NCI-H1436 treated with DMSO at 0.1 percent for 48 hours (cell line): ENCODE data around the gene INSYN2B.
"Not testable (repeated sequence)": the region's sequence is repeated elsewhere in the genome, so short reads cannot be mapped to it uniquely, and the experiment has no call there.

ENCODE experiments used
- DNase-seq: peaks from one replicate; lab custom pipeline; 2025; lab: John Stamatoyannopoulos, UW

Gene INSYN2B

DNA sequence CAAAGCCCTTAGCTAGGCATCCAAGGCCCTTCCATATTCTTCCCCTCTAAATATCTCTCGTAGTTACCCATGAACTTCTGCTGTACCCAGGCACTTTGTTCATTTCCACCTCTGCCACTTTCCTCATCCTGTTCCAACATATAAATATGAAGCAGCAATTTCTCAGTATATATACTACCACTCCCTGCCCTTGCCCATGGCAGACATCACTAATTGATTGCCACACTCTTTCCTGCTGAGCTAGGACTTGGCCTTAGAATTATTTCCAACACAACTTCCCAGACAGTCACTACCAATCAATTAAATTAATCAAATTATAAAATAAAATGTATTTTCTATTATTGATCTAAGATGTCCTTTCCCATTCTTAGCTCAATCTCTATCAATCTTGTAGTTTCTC lies 8.5 kb downstream of the INSYN2B start:
- no peak for DNase-seq

DNA sequence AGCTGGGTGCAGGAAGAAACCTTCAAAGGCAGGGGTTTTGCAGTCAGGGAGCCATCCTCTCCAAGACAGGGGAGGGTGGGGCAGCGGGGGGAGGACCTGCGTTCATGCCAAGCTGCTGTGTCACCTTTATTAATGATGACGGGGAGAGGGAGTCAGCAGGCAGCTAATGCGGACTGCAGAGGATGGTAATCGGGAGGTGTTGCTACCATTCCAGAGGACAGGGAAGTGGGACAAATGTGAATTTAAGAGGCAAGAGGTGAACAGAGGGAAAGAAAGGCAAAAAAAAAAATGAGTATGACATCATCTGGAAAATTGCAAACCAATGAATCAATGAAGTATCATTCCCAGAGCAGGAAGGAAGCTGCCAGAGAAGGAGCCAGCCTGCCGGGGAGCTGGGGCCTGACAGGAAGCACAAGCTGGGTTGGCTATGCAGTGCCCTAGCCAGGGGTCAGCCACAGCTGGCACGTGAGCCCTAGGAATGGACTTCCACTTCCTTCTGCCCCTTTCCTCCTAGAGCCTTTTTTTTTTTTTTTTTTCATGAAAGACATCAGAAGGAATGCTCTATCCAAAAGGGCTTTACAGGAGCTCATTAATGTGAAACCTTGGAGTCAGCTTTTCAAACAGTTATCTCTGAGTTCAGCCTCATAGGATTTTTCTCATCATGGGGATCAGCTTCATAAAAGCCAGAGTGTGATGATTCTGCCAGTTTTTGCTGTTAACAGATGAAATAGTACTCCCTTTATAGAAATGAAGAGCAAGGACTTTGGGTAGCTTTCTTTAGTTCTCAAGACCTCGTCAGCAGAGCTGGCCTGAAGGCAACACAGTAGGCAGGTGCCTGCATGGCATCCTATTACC lies 9.2 kb downstream of the INSYN2B start:
- DNase-seq: no peak

DNA sequence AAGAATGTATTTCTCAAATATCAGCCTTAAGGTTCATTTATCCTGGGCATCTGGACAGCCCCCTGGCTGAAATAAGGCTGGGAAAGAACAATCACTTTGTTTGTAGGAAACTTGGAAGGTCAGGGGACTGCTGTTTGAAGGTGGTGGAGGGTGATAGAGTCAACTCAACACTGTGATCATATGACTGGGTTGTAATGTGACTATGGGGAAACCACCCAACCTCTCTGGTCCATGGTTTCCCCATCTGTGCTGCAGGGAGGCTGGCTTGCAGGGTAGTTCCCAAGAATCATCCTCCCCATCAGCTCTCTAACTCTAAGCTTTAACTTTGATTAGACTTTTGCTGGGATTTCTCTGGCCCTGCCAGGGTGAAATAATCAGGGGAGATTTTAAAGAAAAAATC lies 10.0 kb downstream of the INSYN2B start:
- DNase-seq: no peak

DNA sequence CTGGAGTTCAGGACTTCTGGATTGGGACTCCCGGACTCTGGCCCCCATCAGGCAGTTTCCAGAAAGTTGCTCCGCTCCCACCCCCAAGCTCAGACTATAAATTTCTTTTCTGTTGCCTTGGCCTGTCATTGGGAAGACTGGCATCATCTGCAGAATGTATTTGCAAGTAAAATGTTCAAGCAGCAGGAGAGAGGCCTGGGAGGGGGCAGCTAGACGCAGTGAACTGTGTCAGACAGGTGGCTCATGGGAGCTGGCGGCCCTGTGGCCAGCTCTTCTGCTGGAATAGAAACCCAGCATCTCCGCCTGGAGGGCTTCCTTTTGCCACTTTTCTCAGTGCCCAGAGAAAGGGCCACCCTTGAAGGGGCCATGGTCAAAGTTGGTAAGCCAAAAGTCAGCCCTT lies 16.0 kb downstream of the INSYN2B start:
- no peak for DNase-seq

DNA sequence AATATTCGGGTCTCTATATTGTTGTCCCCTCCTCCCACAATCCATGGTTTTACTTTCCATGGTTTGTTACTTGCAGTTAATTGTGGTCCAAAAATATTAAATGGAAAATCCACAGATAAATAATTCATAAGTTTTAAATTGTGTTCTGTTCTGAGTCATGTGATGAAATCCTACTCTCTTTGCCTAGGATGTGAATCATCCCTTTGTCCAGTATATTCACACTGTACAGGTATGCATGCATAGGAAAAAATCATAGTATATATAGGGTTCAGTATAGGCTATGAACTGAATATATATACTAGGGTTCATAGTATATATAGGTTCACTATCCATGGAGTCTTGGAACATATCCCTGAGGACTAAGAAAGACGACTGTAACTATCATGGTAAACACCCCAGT lies 19.6 kb downstream of the INSYN2B start:
- no peak for DNase-seq

DNA sequence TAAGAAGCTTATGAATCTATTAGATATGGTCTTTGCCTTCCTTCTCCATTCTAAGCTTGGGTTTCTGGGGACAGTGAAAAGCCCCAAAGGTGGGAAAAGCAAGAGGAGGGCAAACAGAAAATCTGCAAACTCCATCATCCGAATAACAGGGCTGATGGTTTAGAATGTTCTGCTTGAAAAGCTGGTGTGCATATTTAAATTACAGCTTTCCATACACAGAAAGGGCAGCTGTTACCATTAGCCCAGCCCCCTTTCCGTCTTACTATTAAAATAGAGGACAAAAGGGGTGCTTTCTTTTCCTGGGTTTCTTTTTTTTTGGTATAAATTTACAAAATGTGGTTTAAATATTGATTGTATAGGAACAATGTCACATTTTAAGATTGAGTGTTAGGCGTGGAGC lies 22.0 kb downstream of the INSYN2B start:
- DNase-seq: no peak

DNA sequence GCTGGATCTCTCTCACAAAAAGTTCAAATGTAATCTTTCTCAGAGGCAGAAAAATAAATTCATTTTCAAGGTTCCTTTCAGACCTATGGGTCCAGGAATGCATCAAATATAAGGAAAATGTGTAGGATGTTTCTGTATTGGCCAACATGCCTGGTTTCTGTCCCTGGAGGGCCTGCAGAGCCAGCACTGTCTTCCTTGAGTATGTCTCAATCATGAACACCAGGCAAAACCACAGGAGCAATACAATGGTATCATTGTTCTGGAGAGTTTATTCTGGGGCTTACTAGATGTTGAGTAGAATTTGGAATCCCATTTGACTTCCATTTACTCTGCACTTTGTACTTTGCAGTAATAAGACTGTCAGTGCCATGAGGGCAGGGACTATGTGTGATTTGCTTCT lies 23.5 kb downstream of the INSYN2B start:
- no peak for DNase-seq

DNA sequence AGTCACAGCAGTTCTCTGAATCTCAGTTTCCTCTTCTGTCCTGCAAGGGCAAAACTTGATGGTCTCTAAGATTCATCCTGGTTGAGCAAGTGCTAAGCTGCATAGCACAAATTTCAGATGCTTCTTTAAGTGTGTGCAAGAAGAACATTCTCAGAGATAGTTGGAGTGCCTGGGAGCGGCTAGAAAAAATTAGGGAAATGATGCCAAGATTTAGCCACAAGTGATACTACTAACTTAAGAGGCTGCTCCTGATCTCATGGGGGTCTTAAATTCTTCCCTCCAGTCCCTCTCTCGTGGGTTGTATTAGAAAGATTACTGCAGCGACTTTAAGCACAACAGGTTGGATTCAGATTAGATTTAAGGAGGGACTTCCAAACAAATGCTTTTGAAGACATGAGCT lies 24.2 kb downstream of the INSYN2B start:
- no peak for DNase-seq

DNA sequence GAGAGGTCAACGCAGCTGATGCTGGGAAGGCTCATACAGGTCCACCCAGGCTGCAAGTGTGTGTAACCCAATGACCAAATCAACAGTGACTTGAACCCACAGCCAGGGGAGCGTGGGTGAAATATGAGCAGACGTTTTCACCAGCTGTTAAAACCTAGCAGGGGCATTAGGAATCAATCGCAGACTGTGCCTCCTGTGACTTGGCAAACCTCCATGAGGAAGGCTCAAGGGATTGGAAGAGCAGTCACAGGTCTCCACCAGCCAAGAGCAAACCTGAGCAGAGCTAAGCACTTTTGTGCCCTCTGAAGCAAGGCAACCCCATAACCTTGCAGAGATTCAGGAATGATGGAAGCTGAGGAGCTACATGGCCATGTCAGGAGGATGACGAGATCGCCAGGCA lies 25.5 kb downstream of the INSYN2B start:
- no peak for DNase-seq

DNA sequence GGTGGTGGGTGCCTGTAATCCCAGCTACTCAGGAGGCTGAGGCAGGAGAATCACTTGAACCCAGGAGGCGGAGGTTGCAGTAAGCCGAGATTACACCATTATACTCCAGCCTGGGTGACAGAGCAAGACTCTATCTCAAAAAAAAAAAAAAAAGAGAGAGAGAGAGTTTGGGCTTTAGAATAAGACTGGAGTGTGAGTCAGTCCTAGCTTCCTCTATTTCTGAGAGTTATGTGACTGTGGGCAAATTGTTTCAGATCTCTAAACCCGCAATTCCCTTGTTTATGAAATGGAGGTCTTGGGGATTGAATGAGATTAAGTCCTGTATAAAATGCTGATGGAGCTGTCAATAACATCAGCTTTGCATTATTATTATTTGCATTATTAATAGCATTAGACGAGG lies 27.1 kb downstream of the INSYN2B start:
- not testable (repeated sequence) for DNase-seq

DNA sequence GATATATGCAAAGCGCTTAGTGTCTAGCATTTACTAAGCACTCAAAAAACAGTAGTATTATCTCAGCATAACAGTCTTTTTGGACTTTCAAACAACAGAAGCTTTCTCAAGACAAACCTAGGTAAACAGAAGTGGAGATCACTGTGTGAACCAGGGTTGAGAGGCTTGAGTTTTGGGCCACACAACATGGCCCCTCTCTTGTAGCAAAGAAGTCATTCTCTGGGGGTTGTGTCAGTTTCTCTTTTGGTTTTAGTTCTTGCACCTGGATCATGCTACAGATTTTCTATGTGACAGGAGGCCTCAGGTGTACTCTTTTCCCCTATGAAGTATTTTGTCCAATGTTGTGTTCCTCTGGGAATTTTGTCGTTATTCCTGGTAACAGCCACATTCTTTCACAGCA lies 30.0 kb downstream of the INSYN2B start:
- DNase-seq: no peak

DNA sequence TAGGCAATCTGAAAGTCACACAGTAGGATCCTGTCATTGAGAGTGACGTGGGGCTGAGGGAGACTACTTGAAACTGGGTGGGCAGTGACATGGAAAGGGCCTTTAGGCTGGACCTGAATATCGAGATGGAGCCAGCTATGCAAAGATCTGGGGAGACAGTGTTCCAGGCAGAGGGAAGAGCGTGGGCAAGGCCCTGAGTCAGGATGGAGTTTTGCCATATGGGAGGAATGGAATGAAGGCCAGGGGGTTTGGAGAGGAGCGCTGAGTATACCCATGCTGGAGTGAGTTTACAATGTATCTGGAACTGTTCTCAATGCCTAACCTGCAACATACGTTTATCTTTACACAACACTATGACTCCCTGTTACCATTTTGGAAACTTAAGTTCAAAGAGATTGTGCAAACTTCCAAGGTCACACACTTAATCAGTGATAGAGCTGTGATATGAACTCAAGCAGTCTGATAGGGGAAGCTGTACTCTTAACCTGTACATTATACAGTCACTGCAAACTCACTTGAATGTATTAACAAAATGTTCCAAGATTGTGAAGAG lies 33.5 kb downstream of the INSYN2B start:
- DNase-seq: no peak

DNA sequence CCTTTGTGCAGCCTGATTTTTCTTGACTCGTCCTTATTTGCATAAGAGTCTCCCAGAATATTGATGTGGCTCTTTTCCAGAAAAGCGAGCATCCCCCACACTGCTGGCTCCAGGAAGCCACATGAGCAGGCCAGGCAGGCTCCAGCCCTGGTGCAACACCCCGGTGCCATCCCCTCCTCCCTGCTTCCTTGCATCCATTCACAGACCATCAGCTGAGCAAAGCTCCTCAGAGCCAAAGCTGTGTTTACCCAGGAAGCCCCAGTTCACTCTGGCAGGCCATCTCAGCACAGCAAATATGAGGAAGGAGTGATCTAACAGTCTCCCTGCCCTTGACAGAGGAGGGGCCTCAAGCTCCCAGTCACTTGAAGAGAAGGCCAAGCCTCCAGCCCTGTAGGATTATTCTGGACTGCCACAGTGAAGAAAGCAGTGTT lies 34.4 kb downstream of the INSYN2B start:
- DNase-seq: no peak

DNA sequence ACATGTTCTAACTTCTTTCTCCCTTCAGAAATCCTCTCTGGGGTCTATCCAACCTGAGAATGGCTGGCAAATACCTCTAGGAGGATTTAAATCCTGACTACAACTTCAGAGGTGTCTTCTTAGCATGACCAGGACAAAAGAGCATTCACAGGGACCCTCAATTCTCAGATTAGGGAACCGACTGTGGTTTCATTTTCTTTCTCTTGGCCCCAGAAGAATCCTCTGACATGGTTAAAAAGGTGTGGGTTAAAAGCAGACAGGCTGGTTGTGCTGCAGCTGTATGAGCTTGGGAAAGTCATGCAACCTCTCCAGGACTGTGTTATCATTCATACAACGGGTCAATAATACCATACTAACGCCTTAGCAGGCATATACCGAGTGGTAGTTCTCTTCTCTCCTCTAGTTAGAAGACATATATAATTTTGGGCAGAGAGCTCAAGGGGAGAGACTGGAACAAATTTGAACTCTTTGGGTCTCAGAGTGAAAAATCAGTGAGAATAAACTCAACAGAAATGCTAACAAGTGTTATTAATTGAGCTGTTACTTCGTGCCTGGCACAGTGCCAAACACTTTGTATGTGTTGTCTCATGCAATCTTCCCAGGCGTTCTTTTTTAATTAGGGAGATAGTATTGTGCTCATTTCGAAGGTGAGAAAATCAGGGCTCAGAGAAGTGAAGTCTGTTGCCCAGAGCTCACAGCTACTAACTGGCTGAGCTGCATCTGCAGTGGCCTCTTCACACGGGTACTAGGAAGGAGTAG lies 35.2 kb downstream of the INSYN2B start:
- DNase-seq: no peak

DNA sequence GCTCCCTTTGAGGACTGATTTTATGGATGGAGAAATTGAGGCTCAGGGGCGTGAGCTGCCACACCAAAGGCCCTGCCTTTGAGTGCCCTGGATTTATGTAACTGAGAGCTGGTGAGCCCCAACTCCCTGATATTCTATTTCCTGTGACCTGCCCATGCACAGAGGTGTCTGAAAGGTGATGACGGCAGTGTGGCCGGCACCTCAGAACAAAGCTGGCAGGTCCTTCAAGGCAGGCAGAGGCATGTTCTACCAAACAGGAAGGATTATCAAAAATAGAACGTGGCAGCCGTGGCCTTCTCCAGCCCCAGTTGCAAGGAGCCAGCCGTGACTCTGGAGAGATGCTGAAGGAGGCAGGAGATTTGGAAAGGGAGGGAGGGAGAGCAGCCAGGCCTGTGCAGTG lies 36.2 kb downstream of the INSYN2B start:
- no peak for DNase-seq

DNA sequence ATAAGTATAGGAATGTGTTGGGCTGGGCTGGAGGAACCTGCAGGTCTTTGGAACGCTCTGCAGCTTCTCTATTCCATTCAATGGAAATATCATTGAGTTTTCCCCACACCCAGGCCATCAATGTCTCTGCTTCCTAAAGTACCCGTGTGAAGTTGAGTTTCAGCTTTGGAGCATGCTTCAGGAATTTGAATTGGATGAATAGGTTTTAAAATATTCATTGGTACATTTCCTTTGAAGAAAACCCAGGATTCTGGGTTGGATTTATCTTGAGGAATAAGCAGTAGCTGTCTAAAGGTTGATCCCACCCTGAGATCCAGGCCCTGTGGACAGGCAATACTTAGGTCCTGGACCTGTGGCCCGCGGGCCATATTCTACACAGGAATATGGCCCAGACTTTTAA lies 37.3 kb downstream of the INSYN2B start:
- no peak for DNase-seq

DNA sequence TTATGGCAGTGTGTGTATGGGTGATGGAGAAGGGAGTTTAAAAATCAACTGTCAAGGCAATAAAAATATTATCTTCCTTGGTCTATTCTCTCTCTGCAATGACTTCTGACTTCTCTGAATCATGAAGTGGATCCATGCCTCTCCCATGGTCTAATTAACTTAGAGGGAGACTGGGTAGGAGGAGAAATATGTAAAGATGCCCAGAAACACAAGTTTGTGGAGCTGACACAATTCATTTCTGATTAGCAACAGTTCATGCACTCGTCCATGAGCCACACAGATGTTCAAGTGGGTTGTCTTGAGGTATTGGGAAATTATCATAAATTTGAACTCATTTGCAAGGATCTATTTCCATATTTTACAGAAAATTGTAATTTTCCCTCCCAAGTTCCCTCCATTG lies 38.1 kb downstream of the INSYN2B start:
- no peak for DNase-seq

DNA sequence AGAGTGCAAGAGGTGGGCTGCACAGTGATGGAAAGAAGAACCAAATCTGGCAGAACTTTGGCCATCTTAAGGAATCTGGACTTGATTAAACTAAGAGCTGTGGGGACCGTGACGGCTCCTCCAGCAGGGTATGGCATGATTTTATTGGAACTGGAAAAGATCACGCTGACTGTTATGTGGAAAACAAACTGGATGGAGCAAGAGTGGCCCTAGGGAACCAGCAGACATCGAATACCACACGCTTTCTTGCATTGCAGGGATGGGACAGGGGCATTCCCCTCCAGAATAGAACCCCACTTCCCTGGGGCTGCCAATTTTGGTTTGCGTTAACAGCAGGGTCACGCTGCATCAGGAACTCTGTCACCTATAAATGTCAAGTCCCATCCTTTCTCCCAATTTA lies 38.8 kb downstream of the INSYN2B start:
- DNase-seq: no peak

DNA sequence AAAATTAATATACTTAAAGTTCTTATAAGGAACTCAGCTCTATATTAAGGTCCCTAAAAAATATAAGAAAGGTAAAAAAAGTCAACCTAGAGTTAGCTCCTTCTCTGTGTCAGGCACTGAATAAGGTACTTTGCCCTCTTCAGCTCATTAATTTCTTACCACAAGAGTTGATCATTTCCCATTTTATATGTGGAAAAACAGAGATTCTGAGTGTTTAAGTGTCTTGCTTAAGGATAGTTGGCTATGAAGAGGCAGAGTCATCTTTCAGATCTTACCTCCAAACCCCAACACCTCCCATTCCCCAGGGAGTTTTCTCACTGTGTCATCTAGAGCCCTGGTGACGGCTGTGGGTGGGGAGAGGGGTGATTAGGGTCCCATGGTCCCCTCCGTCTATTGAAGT lies 40.6 kb downstream of the INSYN2B start:
- no peak for DNase-seq

DNA sequence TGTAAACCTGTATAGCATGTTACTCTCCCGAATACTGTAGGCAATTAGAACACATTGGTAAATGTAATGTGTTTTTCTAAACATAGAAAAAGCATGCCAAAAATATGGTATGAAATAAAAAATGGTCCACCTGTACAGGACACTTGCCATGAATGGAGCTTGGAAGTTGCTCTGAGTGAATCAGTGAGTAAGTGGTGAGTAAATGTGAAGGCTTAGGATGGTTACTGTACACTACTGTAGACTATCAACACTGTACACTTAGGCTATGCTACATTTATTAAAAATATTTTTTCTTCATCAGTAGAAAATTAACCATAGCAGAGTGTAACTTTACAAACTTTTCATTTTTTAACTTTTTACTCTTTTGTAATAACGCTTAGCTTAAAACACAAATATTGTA lies 41.9 kb downstream of the INSYN2B start:
- no peak for DNase-seq

DNA sequence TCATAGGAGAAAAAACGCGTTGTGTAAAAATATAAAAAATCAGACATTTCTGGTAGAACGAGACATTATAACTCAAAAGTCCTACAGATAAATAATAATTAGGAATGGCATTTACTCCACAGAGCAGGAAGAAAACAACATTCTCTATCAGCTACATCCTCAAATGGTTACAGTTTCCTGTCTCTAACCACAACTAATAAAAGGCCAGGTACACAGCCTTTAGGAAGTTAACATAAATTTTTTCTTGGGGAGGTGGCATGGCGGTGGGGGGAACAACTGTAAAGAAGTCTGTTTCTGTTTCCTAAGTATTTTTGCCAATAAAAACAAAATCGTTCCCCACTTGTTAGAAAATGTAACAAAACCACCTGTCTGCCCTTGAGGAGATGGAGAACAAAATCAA lies 44.5 kb downstream of the INSYN2B start:
- DNase-seq: no peak

DNA sequence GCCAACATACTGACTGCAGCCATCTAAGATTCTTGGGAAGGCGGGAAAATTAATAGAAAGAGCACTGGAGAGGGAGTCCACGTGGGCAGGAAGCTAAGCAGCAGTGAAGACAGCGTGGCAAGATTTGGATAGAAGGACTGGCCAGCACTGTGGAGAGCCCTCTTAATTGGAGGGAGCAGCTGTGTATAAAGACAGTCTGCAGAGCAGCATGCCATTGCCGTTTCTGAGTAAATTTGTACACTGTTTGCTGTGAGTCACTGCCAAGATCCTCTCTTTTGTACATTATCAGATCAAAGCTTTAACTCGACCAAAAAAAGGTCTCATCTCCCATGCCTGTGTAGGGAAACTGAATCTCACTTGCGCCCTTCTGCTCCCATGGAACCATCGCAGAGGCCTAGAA lies 45.3 kb downstream of the INSYN2B start:
- DNase-seq: no peak

DNA sequence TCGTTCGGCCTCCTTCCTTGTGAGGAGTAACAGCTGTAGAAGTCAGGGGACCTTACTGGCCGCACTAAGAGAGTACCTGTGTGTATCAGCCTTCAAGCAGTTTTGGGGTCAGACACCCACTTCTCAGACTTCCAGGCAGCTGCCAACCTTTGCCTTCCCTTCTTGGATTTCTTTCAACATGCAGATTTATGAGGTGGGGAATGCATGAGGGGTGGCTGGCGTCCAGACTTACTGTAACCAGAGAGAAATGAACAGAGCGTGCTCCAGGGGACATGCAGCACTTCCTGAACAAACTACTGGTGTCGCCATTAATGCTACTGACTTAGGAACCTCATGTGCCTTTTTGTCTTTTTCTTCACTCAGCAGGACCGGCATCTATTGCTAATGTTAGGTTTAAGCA lies 46.7 kb downstream of the INSYN2B start:
- DNase-seq: no peak
